Mucosa of descending colon (tissue), 3 donors: ENCODE data around the gene RNFT2. TPM values are rescaled to one million over a fixed set of nuclear protein-coding genes. Genes with fewer than 3 reads are reported as not detected.

Source experiments
- ATAC-seq: fragments of 200-7000 bp; cut with Tn5 transposase; one replicate; pipeline ENCODE4 v1.9.1; 2020; ENCODE audit warnings: mild to moderate bottlenecking, moderate library complexity
- DNase-seq, 3 donors: peaks; one replicate each; pipeline ENCODE4 v3.0.0-alpha.2; 2020
- H3K36me3 ChIP-seq: fragments of 200-600 bp; one replicate; pipeline ENCODE4 v1.8.0; 2021; ENCODE audit warnings: low read depth, mild to moderate bottlenecking
- H3K4me1 ChIP-seq: fragments of 200-600 bp; one replicate; pipeline ENCODE4 v1.8.0; 2021; ENCODE audit warnings: low read depth, mild to moderate bottlenecking
- H3K4me3 ChIP-seq: fragments of 200-600 bp; one replicate; pipeline ENCODE4 v1.8.0; 2021; ENCODE audit warnings: mild to moderate bottlenecking
- H3K9me3 ChIP-seq: fragments of 200-600 bp; one replicate; pipeline ENCODE4 v1.8.0; 2021; ENCODE audit warnings: mild to moderate bottlenecking
- intact Hi-C, 2 donors: fragments of 100-400 bp; cut with DNase I in 1 of 2; cut with micrococcal nuclease in 1 of 2; formaldehyde crosslinking; loops; one replicate each; pipeline versions ENCODE4 v1.11.0 to v1.11.1; 2022; cut with DNase I, micrococcal nuclease
- total RNA-seq, 3 donors: library from RNA; stranded (reverse); fragmentation: NEBNext Ultra II Directional in 2 of 3; extraction: Animal tissue kit (Norgen Biotek cat#: 25700) in 2 of 3; gene quantifications; one replicate each; pipeline versions ENCODE4 v1.2.1 to v1.2.4, GENCODE V29; 2021 to 2023
- TF ChIP-seq, protein P1 (sequence below): fragments of 200-600 bp; IDR thresholded peaks from one replicate; pipeline ENCODE4 v1.8.0; 2022; ENCODE audit warnings: antibody characterized with exemption, mild to moderate bottlenecking
- donor health status: DM: no; HTN: no; CAD: no; lungs with moderate emphysema.
- donor health status: DM: no; HTN: no; CAD: no.
- donor health status: DM: no; HTN: yes; CAD: no.

Gene RNFT2
- total RNA-seq, 3 donors from 2014 or later = 2.0 to 3.7 (median 2.1) TPM

DNA sequence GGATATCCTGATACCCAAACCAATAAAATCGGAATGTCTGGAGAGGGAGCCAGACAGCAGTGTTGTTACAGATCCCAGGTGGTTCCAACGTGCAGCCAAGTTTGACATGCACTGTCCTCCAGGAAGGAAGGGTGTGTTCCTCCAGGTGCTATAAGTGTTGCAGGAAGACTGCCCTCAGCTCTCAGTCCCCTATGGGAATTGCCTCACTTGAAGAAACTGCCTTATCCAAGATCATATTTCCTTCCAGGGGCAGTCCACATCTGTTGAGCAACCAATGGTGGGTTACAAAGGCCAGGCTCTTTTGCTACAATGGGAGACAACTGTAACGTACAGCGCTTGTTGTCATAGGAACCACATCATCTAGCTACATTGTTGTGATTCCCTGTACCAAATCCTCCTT, 159.4 kb downstream of the RNFT2 start:
- TF ChIP-seq, protein P1, sequence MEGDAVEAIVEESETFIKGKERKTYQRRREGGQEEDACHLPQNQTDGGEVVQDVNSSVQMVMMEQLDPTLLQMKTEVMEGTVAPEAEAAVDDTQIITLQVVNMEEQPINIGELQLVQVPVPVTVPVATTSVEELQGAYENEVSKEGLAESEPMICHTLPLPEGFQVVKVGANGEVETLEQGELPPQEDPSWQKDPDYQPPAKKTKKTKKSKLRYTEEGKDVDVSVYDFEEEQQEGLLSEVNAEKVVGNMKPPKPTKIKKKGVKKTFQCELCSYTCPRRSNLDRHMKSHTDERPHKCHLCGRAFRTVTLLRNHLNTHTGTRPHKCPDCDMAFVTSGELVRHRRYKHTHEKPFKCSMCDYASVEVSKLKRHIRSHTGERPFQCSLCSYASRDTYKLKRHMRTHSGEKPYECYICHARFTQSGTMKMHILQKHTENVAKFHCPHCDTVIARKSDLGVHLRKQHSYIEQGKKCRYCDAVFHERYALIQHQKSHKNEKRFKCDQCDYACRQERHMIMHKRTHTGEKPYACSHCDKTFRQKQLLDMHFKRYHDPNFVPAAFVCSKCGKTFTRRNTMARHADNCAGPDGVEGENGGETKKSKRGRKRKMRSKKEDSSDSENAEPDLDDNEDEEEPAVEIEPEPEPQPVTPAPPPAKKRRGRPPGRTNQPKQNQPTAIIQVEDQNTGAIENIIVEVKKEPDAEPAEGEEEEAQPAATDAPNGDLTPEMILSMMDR = no peak
- DNase-seq = no peak
- H3K4me1 ChIP-seq = no peaks in the 10 kb centered on the region
- no peak overlapping the region for H3K4me3 ChIP-seq
- intact Hi-C loops = no loop called here
- ATAC-seq = no peak
- H3K36me3 ChIP-seq = no peaks in the 10 kb centered on the region
- H3K9me3 ChIP-seq = no peaks in the 10 kb centered on the region

DNA sequence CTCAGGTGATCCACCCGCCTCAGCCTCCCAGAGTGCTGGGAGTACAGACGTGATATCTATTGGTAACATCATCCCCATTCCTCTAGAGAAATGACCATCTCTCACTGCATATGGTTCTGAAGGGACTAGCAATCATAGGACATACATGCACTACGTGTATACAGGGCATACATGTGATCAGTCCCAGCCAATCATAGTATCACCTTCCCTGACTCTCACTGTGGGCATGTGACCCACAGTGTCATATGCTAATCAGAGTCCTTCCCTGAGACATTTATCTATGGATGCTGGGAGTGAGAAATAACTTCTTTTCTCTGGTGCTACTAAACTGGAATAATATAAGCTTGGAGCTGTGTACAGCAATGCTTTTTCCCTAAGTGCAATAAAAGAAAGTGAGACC, 160.6 kb downstream of the RNFT2 start:
- Histone ChIP-seq H3K9me3 (no peaks in the 10 kb centered on the region), H3K36me3 (no peaks in the 10 kb centered on the region), H3K4me1 (no peaks in the 10 kb centered on the region), H3K4me3 (no peak overlapping the region)
- intact Hi-C loops = no loop called here
- no peak for ATAC-seq
- TF ChIP-seq, protein P1 = no peak
- DNase-seq = no peak

DNA sequence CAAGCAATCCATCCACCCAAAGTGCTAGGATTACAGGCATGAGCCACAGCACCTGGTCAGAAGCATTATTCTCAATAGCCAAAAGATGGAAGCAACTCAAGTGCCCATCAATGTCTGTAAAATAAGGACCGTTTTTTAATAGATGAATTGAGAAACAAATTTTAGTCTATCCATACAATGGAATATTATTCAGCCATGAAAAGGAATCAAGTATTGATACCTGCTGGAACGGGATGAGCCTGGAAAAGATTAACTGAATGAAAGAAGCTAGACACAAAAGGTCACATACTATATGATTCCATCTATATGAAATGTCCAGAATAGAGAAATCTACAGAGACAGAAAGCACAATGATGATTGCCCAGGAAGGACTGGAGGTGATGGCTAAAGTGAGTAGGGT, 163.5 kb downstream of the RNFT2 start:
- H3K4me3 ChIP-seq = no peak overlapping the region
- no peaks in the 10 kb centered on the region for H3K36me3 ChIP-seq
- no peaks in the 10 kb centered on the region for H3K9me3 ChIP-seq
- no peaks in the 10 kb centered on the region for H3K4me1 ChIP-seq
- no peak for ATAC-seq
- intact Hi-C loops = no loop called here
- DNase-seq = no peak
- TF ChIP-seq, protein P1 = no peak

Other genes with a start within 250 kb of the RNFT2 start
- 1 to 10 TPM; 1.6 to 2.0 (median 1.7) TPM for gene MAP1LC3B2, start 178.9 kb upstream of the RNFT2 start, total RNA-seq
- gene SPRING1, start 246 bp upstream of the RNFT2 start, total RNA-seq = 10 to 100 TPM; 32.2 to 53.7 (median 53.6) TPM
- gene HRK, start 143.1 kb downstream of the RNFT2 start, total RNA-seq = 1 to 10 TPM in 1 of 3 donors, under 1 TPM in 2; 0.22 to 1.0 (median 0.25) TPM
- gene FBXW8, start 172.6 kb downstream of the RNFT2 start, total RNA-seq = 10 to 100 TPM; 12.0 to 13.2 (median 13.1) TPM